DMS153 (cell line): ENCODE measurements around the gene AK2.
"Not testable (repeated sequence)": the region's sequence is repeated elsewhere in the genome, so short reads cannot be mapped to it uniquely, and the experiment has no call there.

Experiments
- DNase-seq: peaks from one replicate; lab custom pipeline; 2025; lab: John Stamatoyannopoulos, UW

AK2 gene

DNA sequence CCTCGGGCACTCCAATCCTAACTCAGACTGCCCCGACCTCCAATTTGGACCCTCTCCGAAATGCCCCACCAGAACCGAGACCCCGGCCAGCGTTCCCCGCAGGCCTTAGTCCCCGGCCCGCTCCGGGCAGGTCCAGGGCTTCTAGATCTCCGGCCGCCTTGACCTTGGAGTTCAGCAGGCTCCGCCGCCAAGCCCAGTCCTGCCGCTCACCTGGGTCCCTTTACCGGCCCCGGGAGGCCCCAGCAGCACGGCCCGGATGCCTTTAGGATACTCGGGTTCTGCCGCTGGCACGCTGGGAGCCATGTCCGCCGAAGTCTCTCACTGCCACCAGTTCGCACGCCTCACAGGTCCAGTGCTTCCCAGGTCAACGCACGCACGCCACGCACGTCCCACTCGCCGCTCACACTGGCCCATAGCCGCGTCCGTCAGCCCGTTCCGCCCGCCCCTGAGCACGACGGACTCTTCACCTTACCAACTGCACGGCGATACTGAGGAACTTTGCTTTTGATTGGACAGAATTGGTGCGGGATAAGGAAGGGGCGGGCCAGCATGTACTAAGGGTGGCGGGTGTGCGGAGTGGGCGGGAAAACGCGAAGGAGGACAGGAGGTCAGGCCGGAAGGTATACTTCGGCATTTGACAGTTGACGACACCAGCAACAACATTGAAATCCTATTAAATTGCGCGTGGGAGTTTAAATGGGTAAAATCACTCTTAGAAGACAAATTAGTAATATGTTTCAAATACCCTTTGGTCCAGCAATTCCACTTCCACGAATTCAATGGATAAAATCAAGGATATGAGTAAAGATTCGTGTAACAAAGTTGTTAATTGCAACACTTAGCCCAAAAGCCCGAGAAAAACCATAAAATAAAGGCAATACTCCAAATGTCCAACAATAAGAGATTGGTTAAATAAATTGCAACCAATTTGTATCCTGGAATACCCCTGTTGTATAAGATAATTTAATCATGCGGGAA lies at the start of gene AK2:
TSS of gene AK2 (minus strand) at position 358 of the 978 bp plus-strand sequence. CDS start at position 303, 55 bp downstream.
- DNase-seq = peak; percentile 99

GRCh38 chr1:33086384-33086850 lies 49.7 kb upstream of the AK2 start:
- peak; percentile 48 for DNase-seq

GRCh38 chr1:33085332-33085731 lies 48.6 kb upstream of the AK2 start:
- no peak for DNase-seq

- DNase-seq = no peak
Measured at GRCh38 chr1:33082575-33083108, 46.0 kb upstream of the AK2 start.

GRCh38 chr1:33081554-33082305 lies 45.0 kb upstream of the AK2 start:
- DNase-seq = no peak

- peak; percentile 92 for DNase-seq
Measured at GRCh38 chr1:33080885-33081553, 44.3 kb upstream of the AK2 start, which contains the start of gene AZIN2. Gene AZIN2, plus strand, starts transcription at chr1:33081153. Its CDS starts 1,097 bp downstream, at chr1:33082250.

GRCh38 chr1:33080373-33080772 lies 43.7 kb upstream of the AK2 start:
- DNase-seq = no peak

DNA sequence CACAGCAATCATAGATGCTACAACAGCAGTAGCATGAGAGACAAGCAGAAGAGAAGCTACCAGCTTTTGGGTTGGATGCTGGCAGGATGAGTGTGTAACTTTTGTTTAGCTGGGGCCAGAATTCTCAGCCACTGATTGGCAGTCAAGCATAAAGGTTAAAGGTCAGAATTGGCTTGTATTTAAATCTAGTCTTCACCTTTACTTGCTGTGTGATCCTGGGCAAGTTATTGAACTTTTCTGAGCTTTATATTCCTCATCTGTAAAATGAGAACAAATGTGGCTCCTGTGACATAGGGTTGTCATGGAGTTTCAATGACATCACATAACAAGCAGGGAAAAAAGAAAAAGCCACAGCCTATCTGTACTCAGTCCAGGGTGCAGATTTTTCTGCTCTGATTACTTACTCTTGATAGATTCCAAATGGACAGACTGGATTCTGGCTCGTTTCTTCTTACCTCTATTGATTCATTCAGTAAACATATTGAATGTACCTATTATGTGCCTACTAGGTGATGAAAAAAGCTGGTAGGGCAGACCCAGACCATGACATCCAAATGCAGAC lies 41.4 kb upstream of the AK2 start:
- DNase-seq = no peak

GRCh38 chr1:33074193-33074945 lies 37.7 kb upstream of the AK2 start:
- no peak for DNase-seq

- no peak for DNase-seq
Measured at GRCh38 chr1:33072707-33073106, 36.0 kb upstream of the AK2 start.

GRCh38 chr1:33070628-33071027 lies 33.9 kb upstream of the AK2 start:
- no peak for DNase-seq

DNA sequence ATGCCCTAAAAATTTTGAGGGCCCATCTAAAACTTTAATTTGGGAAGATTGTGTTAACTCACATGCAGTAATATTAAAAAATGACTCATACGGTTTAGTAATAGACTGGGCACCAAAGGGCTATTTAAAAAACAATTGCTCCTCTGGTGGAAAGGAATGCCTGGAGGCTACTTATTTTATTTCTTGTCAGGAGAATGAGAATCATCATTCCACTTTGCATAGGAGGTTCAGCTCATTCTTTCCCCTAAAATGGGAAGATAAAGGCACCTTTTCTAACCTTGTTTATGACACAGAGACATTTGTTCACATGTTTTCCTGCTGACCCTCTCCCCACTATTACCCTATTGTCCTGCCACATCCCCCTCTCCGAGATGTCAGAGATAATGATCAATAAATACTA lies 31.4 kb upstream of the AK2 start:
- not testable (repeated sequence) for DNase-seq

GRCh38 chr1:33066477-33066876 lies 29.8 kb upstream of the AK2 start:
- DNase-seq = not testable (repeated sequence)

GRCh38 chr1:33065301-33065700 lies 28.6 kb upstream of the AK2 start:
- DNase-seq = no peak

DNA sequence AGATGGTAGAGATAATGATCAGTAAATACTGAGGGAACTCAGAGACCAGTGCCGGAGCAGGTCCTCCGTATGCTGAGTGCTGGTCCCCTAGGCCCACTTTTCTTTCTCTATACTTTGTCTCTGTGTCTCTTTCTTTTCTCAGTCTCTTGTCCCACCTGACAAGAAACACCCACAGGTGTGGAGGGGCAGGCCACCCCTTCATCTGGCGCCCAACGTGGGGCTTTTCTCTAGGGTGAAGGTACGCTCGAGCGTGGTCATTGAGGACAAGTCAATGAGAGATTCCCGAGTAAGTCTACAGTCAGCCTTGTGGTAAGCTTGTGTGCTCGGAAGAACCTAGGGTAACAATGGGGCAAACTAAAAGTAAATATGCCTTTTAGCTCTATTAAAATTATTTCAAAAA lies 27.6 kb upstream of the AK2 start:
- not testable (repeated sequence) for DNase-seq

DNA sequence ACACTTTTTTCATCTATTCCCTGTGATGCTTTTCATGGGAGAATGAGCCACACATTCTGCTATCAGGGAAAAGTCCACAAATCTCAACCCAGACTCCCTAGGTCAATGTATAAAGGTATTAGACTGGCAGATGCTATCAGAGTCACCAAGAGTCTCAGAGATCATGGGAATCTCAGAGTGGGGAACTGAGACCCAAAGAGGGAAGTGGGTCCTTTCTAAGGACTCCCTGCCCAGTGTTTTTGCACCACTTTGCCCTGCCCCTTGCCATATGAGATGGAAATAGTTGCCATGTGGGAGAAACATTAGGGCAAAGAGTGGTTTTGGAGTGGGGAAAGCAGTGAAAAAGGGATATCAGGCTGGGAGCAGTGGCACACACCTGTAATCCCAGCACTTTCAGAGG lies 25.2 kb upstream of the AK2 start:
- DNase-seq = no peak

- no peak for DNase-seq
Measured at GRCh38 chr1:33060579-33061083, 23.9 kb upstream of the AK2 start.

- DNase-seq = no peak
Measured at GRCh38 chr1:33057095-33057494, 20.4 kb upstream of the AK2 start.

GRCh38 chr1:33056426-33056825 lies 19.7 kb upstream of the AK2 start:
- DNase-seq = no peak

GRCh38 chr1:33055210-33056008 lies 18.7 kb upstream of the AK2 start:
- DNase-seq = peak; percentile 73
